ENCODE results near the gene TBC1D9.

The TBC1D9 gene

GRCh38 chr4:140617499-140618248, 138.5 kb downstream of the TBC1D9 start:
- DNase-seq (ENCODE audit: low read depth in 2 of 2): no peak

- DNase-seq (ENCODE audit: low read depth in 2 of 2): no peak
Measured at GRCh38 chr4:140615451-140615850, 140.7 kb downstream of the TBC1D9 start.

GRCh38 chr4:140612357-140612756, 143.8 kb downstream of the TBC1D9 start:
- no peak for DNase-seq (ENCODE audit: low read depth in 2 of 2)

GRCh38 chr4:140611854-140612253, 144.3 kb downstream of the TBC1D9 start:
- DNase-seq (ENCODE audit: low read depth in 2 of 2): no peak

GRCh38 chr4:140609548-140610425, 146.4 kb downstream of the TBC1D9 start:
- no peak for DNase-seq (ENCODE audit: low read depth in 2 of 2)

GRCh38 chr4:140607852-140608251, 148.3 kb downstream of the TBC1D9 start:
- DNase-seq (ENCODE audit: low read depth in 2 of 2): no peak

- DNase-seq (ENCODE audit: low read depth in 2 of 2): no peak
Measured at GRCh38 chr4:140604544-140604943, 151.6 kb downstream of the TBC1D9 start.

GRCh38 chr4:140603286-140603685, 152.9 kb downstream of the TBC1D9 start:
- DNase-seq (ENCODE audit: low read depth in 2 of 2): no peak

- no peak for DNase-seq (ENCODE audit: low read depth in 2 of 2)
Measured at GRCh38 chr4:140602714-140603113, 153.5 kb downstream of the TBC1D9 start.

- DNase-seq (ENCODE audit: low read depth in 2 of 2): no peak
Measured at GRCh38 chr4:140600408-140600807, 155.8 kb downstream of the TBC1D9 start.

- no peak for DNase-seq (ENCODE audit: low read depth in 2 of 2)
Measured at GRCh38 chr4:140595065-140595464, 161.1 kb downstream of the TBC1D9 start.

- DNase-seq (ENCODE audit: low read depth in 2 of 2): no peak
Measured at GRCh38 chr4:140584439-140584838, 171.7 kb downstream of the TBC1D9 start.

GRCh38 chr4:140581078-140581477, 175.1 kb downstream of the TBC1D9 start:
- DNase-seq (ENCODE audit: low read depth in 2 of 2): no peak

- DNase-seq (ENCODE audit: low read depth in 2 of 2): no peak
Measured at GRCh38 chr4:140579278-140579677, 176.9 kb downstream of the TBC1D9 start.

- no peak for DNase-seq (ENCODE audit: low read depth in 2 of 2)
Measured at GRCh38 chr4:140575489-140575888, 180.7 kb downstream of the TBC1D9 start.

- no peak for DNase-seq (ENCODE audit: low read depth in 2 of 2)
Measured at GRCh38 chr4:140571620-140572019, 184.6 kb downstream of the TBC1D9 start.

Data from stimulated activated CD4-positive, alpha-beta T cell treated with anti-CD3 and anti-CD28 coated beads, Interleukin-4, amount 100 ng/mL, for 48 hours (primary cell).